Measurements from ENCODE around the gene LRRN4CL. TPM values are rescaled to one million over a fixed set of nuclear protein-coding genes. Genes with fewer than 3 reads are reported as not detected.
A peak's percentile ranks its signal among the peaks of the same experiment; 100 is the strongest.

LRRN4CL gene
- total and polyA plus RNA-seq, 2 of the 8 experiments (the other 6 are each of a cell fraction or from before 2014, with no cell fraction given), result 0.05 to 0.26 TPM

GRCh38 chr11:62687508-62688396 is 1.6 kb downstream of the LRRN4CL start:
- Histone ChIP-seq H4K8ac (ENCODE audit: extremely low read depth, insufficient read depth, low read length) (peak overlapping the region; percentile 88), H3K9ac (replicated peaks in 1 of 4; ENCODE audit: extremely low read depth in 1 of 4, low read depth in 3 of 4, low read length in 3 of 4) (no peak overlapping the region), H3K4me1 (replicated peaks in 1 of 4; ENCODE audit: control insufficient read depth in 3 of 4, insufficient read depth in 4 of 4, low read length in 3 of 4) (peaks cover 0 to 4% (median 0%) of the 10 kb centered on the region in 4 experiments; a peak in 2 of 7 replicates), H3K18ac (ENCODE audit: extremely low read depth, low read length) (no peak overlapping the region), H3K36me3 (ENCODE audit: control insufficient read depth in 2 of 4, insufficient read depth in 4 of 4, low read length in 3 of 4) (peaks cover 9 to 22% (median 20%) of the 10 kb centered on the region in 4 experiments; a peak in 6 of 8 replicates), H3K4ac (replicated peaks; ENCODE audit: insufficient read length, low read depth, low read length) (no peak overlapping the region), H4K20me1 (replicated peaks in 1 of 2; ENCODE audit: control insufficient read depth in 1 of 2, insufficient read depth in 2 of 2, low read length in 2 of 2) (peaks cover 0 to 6% of the 10 kb centered on the region in 2 experiments), H4K91ac (replicated peaks; ENCODE audit: insufficient read length, low read length) (no peak overlapping the region), H3K23ac (ENCODE audit: insufficient read length) (no peak overlapping the region), H2BK20ac (ENCODE audit: low read length) (no peak overlapping the region), H2AK5ac (ENCODE audit: low read depth, low read length) (no peak overlapping the region), H3K79me2 (ENCODE audit: control insufficient read depth in 1 of 2, insufficient read depth in 2 of 2, low read length in 2 of 2) (no peaks in the 10 kb centered on the region), H2BK120ac (replicated peaks; ENCODE audit: low read depth, low read length) (no peak overlapping the region), H4K5ac (ENCODE audit: insufficient read length, low read depth, low read length) (no peak overlapping the region), H3K56ac (replicated peaks; ENCODE audit: insufficient read length, low read depth, low read length) (no peak overlapping the region), H3K14ac (ENCODE audit: insufficient read length) (no peak overlapping the region), H2BK5ac (ENCODE audit: low read depth, low read length) (no peak overlapping the region), H3K9me3 (ENCODE audit: insufficient read depth in 2 of 2, low read depth in 1 of 2, low read length in 1 of 2) (no peaks in the 10 kb centered on the region), H3K23me2 (ENCODE audit: low read depth, low read length) (no peaks in the 10 kb centered on the region), H2BK15ac (ENCODE audit: low read length) (no peak overlapping the region), H3K4me2 (ENCODE audit: insufficient read depth in 1 of 2, low read depth in 2 of 2, low read length in 2 of 2) (peak overlapping the region in 1 of 2 experiments; percentile 1; a peak in 1 of 4 replicates), H3K79me1 (ENCODE audit: low read depth, low read length) (no peaks in the 10 kb centered on the region), H3K27ac (ENCODE audit: low read depth, low read length) (no peak overlapping the region), H2AFZ (ENCODE audit: low read length) (no peak overlapping the region; the same call in 1 of the 2 replicates), H3K27me3 (replicated peaks in 1 of 4; ENCODE audit: control insufficient read depth in 3 of 4, extremely low read depth in 1 of 4, insufficient read depth in 3 of 4, low read length in 3 of 4) (no peaks in the 10 kb centered on the region), H3K4me3 (ENCODE audit: extremely low read depth in 1 of 4, insufficient read depth in 2 of 4, low read depth in 3 of 4, low read length in 4 of 4) (no peak overlapping the region), H2BK12ac (ENCODE audit: low read depth, low read length) (no peak overlapping the region)
- 85% methylated on average over 41 of the region's 74 CpGs; no CpG with 5 or more reads in 1 of the 2 experiments for WGBS, 2 experiments (ENCODE audit: extremely low coverage in 1 of 2, insufficient coverage in 1 of 2, insufficient read length in 1 of 2, insufficient replicate concordance in 2 of 2, low coverage in 1 of 2, low lambda C conversion rate in 2 of 2, missing lambda C conversion rate in 1 of 2)
- CTCF ChIA-PET (ENCODE audit: partially characterized antibody), result interaction anchor here (0.9 to 4.8 kb wide), 6 partner anchors 11 to 76 kb away, joined by 3 to 35 read pairs (median 4); partner anchors contain the start of genes BSCL2 and GNG3
- DNase-seq (ENCODE audit: low read depth in 1 of 2, low spot score in 2 of 2) (no peak), FAIRE-seq (no peak)
- POLR2A ChIA-PET (ENCODE audit: partially characterized antibody), result interaction anchor here (0.6 to 61.4 kb wide), 12 partner anchors 8 to 295 kb away, joined by 3 to 2041 read pairs (median 3); partner anchors contain the start of genes B3GAT3, BSCL2, C11orf98 and CSKMT
- TF ChIP-seq EGR1 (IDR thresholded peaks at IDR 0.05; ENCODE audit: borderline replicate concordance, low read depth, low read length) (no peak), ASH2L (IDR thresholded peaks at IDR 0.05; ENCODE audit: low read length) (peak; percentile 30)
- TF ChIP-seq, protein P1, sequence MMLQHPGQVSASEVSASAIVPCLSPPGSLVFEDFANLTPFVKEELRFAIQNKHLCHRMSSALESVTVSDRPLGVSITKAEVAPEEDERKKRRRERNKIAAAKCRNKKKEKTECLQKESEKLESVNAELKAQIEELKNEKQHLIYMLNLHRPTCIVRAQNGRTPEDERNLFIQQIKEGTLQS (IDR thresholded peaks at IDR 0.05; ENCODE audit: insufficient read depth, low read depth, low read length), result no peak
- TF ChIP-seq, protein P2, sequence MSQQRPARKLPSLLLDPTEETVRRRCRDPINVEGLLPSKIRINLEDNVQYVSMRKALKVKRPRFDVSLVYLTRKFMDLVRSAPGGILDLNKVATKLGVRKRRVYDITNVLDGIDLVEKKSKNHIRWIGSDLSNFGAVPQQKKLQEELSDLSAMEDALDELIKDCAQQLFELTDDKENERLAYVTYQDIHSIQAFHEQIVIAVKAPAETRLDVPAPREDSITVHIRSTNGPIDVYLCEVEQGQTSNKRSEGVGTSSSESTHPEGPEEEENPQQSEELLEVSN (IDR thresholded peaks at IDR 0.05), result peak; percentile 65
- TF ChIP-seq, protein P3, sequence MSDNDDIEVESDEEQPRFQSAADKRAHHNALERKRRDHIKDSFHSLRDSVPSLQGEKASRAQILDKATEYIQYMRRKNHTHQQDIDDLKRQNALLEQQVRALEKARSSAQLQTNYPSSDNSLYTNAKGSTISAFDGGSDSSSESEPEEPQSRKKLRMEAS (IDR thresholded peaks at IDR 0.05), result peak; percentile 82

Data from H1 (cell line).